Neuronal stem cell (in vitro differentiated cells): ENCODE results near the gene CHRDL2.

Source experiments
- DNase-seq: peaks from one replicate; pipeline ENCODE4 v3.0.0-alpha.2; 2013; ENCODE audit warnings: low spot score
- H2AFZ ChIP-seq: one replicate; pipeline ENCODE4 v1.6.1; 2013; ENCODE audit warnings: mild to moderate bottlenecking, low read length, inconsistent platforms
- H2AK5ac ChIP-seq: 2 replicates; pipeline ENCODE4 v1.6.1; 2013; ENCODE audit warnings: low read depth, mild to moderate bottlenecking, inconsistent platforms, low read length, moderate library complexity, mixed read lengths
- H2BK120ac ChIP-seq: 2 replicates; pipeline ENCODE4 v1.6.1; 2013; ENCODE audit warnings: low read depth, mild to moderate bottlenecking, inconsistent platforms, low read length, moderate library complexity, mixed read lengths
- H2BK12ac ChIP-seq: one replicate; pipeline ENCODE4 v1.6.1; 2013; ENCODE audit warnings: low read length, inconsistent platforms
- H2BK15ac ChIP-seq: 2 replicates; pipeline ENCODE4 v1.6.1; 2013; ENCODE audit warnings: mild to moderate bottlenecking, low read length, inconsistent platforms, mixed read lengths
- H2BK5ac ChIP-seq: one replicate; pipeline ENCODE4 v1.6.1; 2013; ENCODE audit warnings: inconsistent platforms, mild to moderate bottlenecking, low read length, moderate library complexity
- H3K14ac ChIP-seq: one replicate; pipeline ENCODE4 v1.6.1; 2013; ENCODE audit warnings: low read length, inconsistent platforms
- H3K18ac ChIP-seq: 2 replicates; pipeline ENCODE4 v1.6.1; 2013; ENCODE audit warnings: low read length, inconsistent platforms
- H3K23ac ChIP-seq: 2 replicates; pipeline ENCODE4 v1.6.1; 2013; ENCODE audit warnings: low read depth, mild to moderate bottlenecking, mixed read lengths, low read length, inconsistent platforms; ENCODE audit not compliant: poor library complexity
- H3K27ac ChIP-seq: replicated peaks from 3 replicates; pipeline ENCODE4 v1.5.1; 2013; ENCODE audit warnings: low read length, inconsistent platforms
- H3K27me3 ChIP-seq, 3 experiments: 2 replicates each; pipeline ENCODE4 v1.6.1; 2013; ENCODE audit warnings: low read length in 3 of 3, mild to moderate bottlenecking in 2 of 3, inconsistent platforms in 1 of 3, low read depth in 1 of 3, mixed read lengths in 1 of 3, moderate library complexity in 1 of 3; ENCODE audit not compliant: control insufficient read depth in 3 of 3, insufficient read depth in 3 of 3
- H3K36me3 ChIP-seq, 2 donors: replicated peaks in 1 of 2; 2 replicates each; pipeline ENCODE4 v1.6.1; 2013; ENCODE audit warnings: low read length in 2 of 2; ENCODE audit not compliant: control insufficient read depth in 2 of 2, insufficient read depth in 2 of 2
- H3K4ac ChIP-seq: 2 replicates; pipeline ENCODE4 v1.6.1; 2013; ENCODE audit warnings: inconsistent platforms, mild to moderate bottlenecking, low read length, moderate library complexity
- H3K4me1 ChIP-seq, 2 donors: 1 replicate in 1 of 2; 2 replicates in 1 of 2; pipeline ENCODE4 v1.6.1; 2013; ENCODE audit warnings: low read length in 2 of 2, low read depth in 1 of 2; ENCODE audit not compliant: control insufficient read depth in 2 of 2, insufficient read depth in 1 of 2
- H3K4me2 ChIP-seq: one replicate; pipeline ENCODE4 v1.6.1; 2013; ENCODE audit warnings: mild to moderate bottlenecking, low read length, inconsistent platforms; ENCODE audit not compliant: insufficient read depth, poor library complexity, severe bottlenecking
- H3K4me3 ChIP-seq, 2 donors: 2 replicates each; pipeline ENCODE4 v1.5.1; 2013; ENCODE audit warnings: low read length in 2 of 2, mild to moderate bottlenecking in 2 of 2, inconsistent platforms in 1 of 2, moderate library complexity in 1 of 2
- H3K79me1 ChIP-seq: one replicate; pipeline ENCODE4 v1.6.1; 2013; ENCODE audit warnings: low read depth, mild to moderate bottlenecking, inconsistent platforms, low read length, moderate library complexity
- H3K9ac ChIP-seq: one replicate; pipeline ENCODE4 v1.6.1; 2013; ENCODE audit warnings: mild to moderate bottlenecking, low read depth, low read length, inconsistent platforms; ENCODE audit not compliant: poor library complexity
- H3K9me3 ChIP-seq, 2 donors: replicated peaks in 1 of 2; 2 replicates each; pipeline versions ENCODE3 to v1.6.1; 2013; ENCODE audit warnings: low read length in 2 of 2, mild to moderate bottlenecking in 2 of 2, inconsistent platforms in 1 of 2, low read depth in 1 of 2, mixed read lengths in 1 of 2, moderate library complexity in 1 of 2; ENCODE audit not compliant: control insufficient read depth in 2 of 2, insufficient read depth in 1 of 2
- H4K8ac ChIP-seq: one replicate; pipeline ENCODE4 v1.6.1; 2013; ENCODE audit warnings: low read depth, mild to moderate bottlenecking, inconsistent platforms, low read length, moderate library complexity
- H4K91ac ChIP-seq: one replicate; pipeline ENCODE4 v1.6.1; 2013; ENCODE audit warnings: low read length, low read depth, mild to moderate bottlenecking, inconsistent platforms; ENCODE audit not compliant: poor library complexity
- WGBS, 2 donors: extraction: QIAGEN DNeasy Blood & Tissue Kit; methylation state at CpG; one replicate each; pipeline ENCODE4 v1.1.7; 2013; ENCODE audit warnings: missing lambda C conversion rate in 2 of 2, mixed read lengths in 1 of 2; ENCODE audit not compliant: insufficient read length in 2 of 2, insufficient replicate concordance in 1 of 2; ENCODE audit errors: extremely low coverage in 2 of 2; 5-methylcytosine and 5-hydroxymethylcytosine counted together

Gene CHRDL2

GRCh38 chr11:74749127-74749964 lies 18.1 kb upstream of the CHRDL2 start:
- Histone ChIP-seq H2BK120ac (no peak overlapping the region), H3K9me3 (no peaks in the 10 kb centered on the region), H2AK5ac (peak overlapping the region; percentile 43), H2BK5ac (peak overlapping the region; percentile 68), H3K27ac (no peak overlapping the region), H2BK15ac (no peak overlapping the region), H3K18ac (peak overlapping the region; percentile 93), H3K4ac (no peak overlapping the region), H2AFZ (peak overlapping the region; percentile 80), H3K4me1 (peaks cover 7 to 9% of the 10 kb centered on the region in 2 donors), H3K14ac (no peak overlapping the region), H3K27me3 (no peaks in the 10 kb centered on the region), H3K4me3 (peak overlapping the region; percentile 76 to 95), H3K4me2 (peak overlapping the region; percentile 66), H2BK12ac (no peak overlapping the region), H3K9ac (peak overlapping the region; percentile 97), H3K36me3 (peaks cover 0 to 15% of the 10 kb centered on the region in 2 donors), H4K91ac (no peak overlapping the region), H3K79me1 (no peaks in the 10 kb centered on the region), H3K23ac (peak overlapping the region; percentile 87), H4K8ac (no peak overlapping the region)
- no CpG with 5 or more reads among the region's 63 CpGs for WGBS, 2 donors
- no peak for DNase-seq

GRCh38 chr11:74748211-74749126 lies 17.2 kb upstream of the CHRDL2 start, which contains the start of gene RNF169:
RNF169 (plus strand) TSS chr11:74748849; CDS start chr11:74748881, 32 bp downstream.
- peak within 1 kb of the TSS; percentile 97 for H3K9ac ChIP-seq
- H3K4me2 ChIP-seq: peak within 1 kb of the TSS; percentile 66
- no peak within 1 kb of the TSS for H2BK12ac ChIP-seq
- DNase-seq: peak; percentile 89
- peak within 1 kb of the TSS; percentile 48 for H3K27ac ChIP-seq
- no peaks in the 10 kb centered on the region for H3K9me3 ChIP-seq
- no peak within 1 kb of the TSS for H4K91ac ChIP-seq
- peak within 1 kb of the TSS; percentile 43 for H2AK5ac ChIP-seq
- peak within 1 kb of the TSS; percentile 86 for H2AFZ ChIP-seq
- H3K79me1 ChIP-seq: no peaks in the 10 kb centered on the region
- no peaks in the 10 kb centered on the region for H3K27me3 ChIP-seq
- no peak within 1 kb of the TSS for H2BK120ac ChIP-seq
- peaks cover 0 to 13% of the 10 kb centered on the region in 2 donors for H3K36me3 ChIP-seq
- H2BK15ac ChIP-seq: no peak within 1 kb of the TSS
- no peak within 1 kb of the TSS for H3K14ac ChIP-seq
- H3K18ac ChIP-seq: peak within 1 kb of the TSS; percentile 93
- H3K4me1 ChIP-seq: peaks cover 7 to 9% of the 10 kb centered on the region in 2 donors
- H3K23ac ChIP-seq: peak within 1 kb of the TSS; percentile 87
- peak within 1 kb of the TSS; percentile 76 to 95 for H3K4me3 ChIP-seq
- WGBS, 2 donors: no CpG with 5 or more reads among the region's 47 CpGs
- no peak within 1 kb of the TSS for H3K4ac ChIP-seq
- no peak within 1 kb of the TSS for H4K8ac ChIP-seq
- peak within 1 kb of the TSS; percentile 68 for H2BK5ac ChIP-seq

- no peak for DNase-seq
- no peak overlapping the region for H2AFZ ChIP-seq
- WGBS, 2 donors: no CpG with 5 or more reads among the region's 3 CpGs
- no peaks in the 10 kb centered on the region for H3K9me3 ChIP-seq
- no peak overlapping the region for H3K4me3 ChIP-seq
- no peak overlapping the region for H4K91ac ChIP-seq
- H3K23ac ChIP-seq: no peak overlapping the region
- no peak overlapping the region for H2BK12ac ChIP-seq
- H3K27ac ChIP-seq: no peak overlapping the region
- H3K4ac ChIP-seq: no peak overlapping the region
- H2BK120ac ChIP-seq: no peak overlapping the region
- no peak overlapping the region for H3K14ac ChIP-seq
- H2BK15ac ChIP-seq: no peak overlapping the region
- no peak overlapping the region for H2AK5ac ChIP-seq
- no peak overlapping the region for H3K9ac ChIP-seq
- H3K36me3 ChIP-seq: peaks cover 0 to 6% of the 10 kb centered on the region in 2 donors
- no peak overlapping the region for H3K18ac ChIP-seq
- H3K4me1 ChIP-seq: peaks cover 7 to 9% of the 10 kb centered on the region in 2 donors
- no peaks in the 10 kb centered on the region for H3K79me1 ChIP-seq
- no peak overlapping the region for H4K8ac ChIP-seq
- H2BK5ac ChIP-seq: no peak overlapping the region
- no peak overlapping the region for H3K4me2 ChIP-seq
- no peaks in the 10 kb centered on the region for H3K27me3 ChIP-seq
These were observed 15.6 kb upstream of the CHRDL2 start for GRCh38 chr11:74746868-74747267.
